B cell (primary cell): ENCODE results near the gene ZNF469. TPM values are rescaled to one million over a fixed set of nuclear protein-coding genes. Genes with fewer than 3 reads are reported as not detected.

Experiments used
- ATAC-seq: fragments of 200-7000 bp; cut with Tn5 transposase; one replicate; pipeline ENCODE4 v1.10.0; 2021; ENCODE audit warnings: low read depth, mild to moderate bottlenecking, moderate number of reproducible peaks, moderate library complexity
- CTCF ChIA-PET: fragments of 350-600 bp; sonication (Branson Sonifier 250); formaldehyde crosslinking; loops from one replicate; lab custom pipeline; 2021; ENCODE audit warnings: antibody characterized with exemption, inconsistent platforms; lab: Charles Lee
- POLR2A ChIA-PET: fragments of 350-600 bp; sonication (Branson Sonifier 250); formaldehyde crosslinking; loops from one replicate; lab custom pipeline; 2021; ENCODE audit warnings: antibody characterized with exemption; lab: Charles Lee
- DNase-seq: peaks from one replicate; pipeline ENCODE4 v3.0.0; 2013
- H2AFZ ChIP-seq: 2 replicates; pipeline ENCODE4 v1.6.1; 2012; ENCODE audit warnings: mild to moderate bottlenecking, low read depth, low read length; ENCODE audit not compliant: insufficient read depth, poor library complexity, severe bottlenecking
- H3K27ac ChIP-seq, 2 donors: 1 replicate in 1 of 2; 2 replicates in 1 of 2; pipeline ENCODE4 v1.5.1; 2012 to 2013; ENCODE audit warnings: low read length in 2 of 2, mild to moderate bottlenecking in 2 of 2, moderate library complexity in 1 of 2
- H3K27me3 ChIP-seq, 4 experiments: fragments of 200-600 bp in 1 of 4; sonication (generic) in 1 of 4; replicated peaks in 1 of 4; 1 replicate in 2 of 4; 2 replicates in 2 of 4; pipeline versions ENCODE4 v1.6.1 to v1.7.0; 2013 to 2016; ENCODE audit warnings: low read length in 3 of 4, mild to moderate bottlenecking in 2 of 4, mixed read lengths in 1 of 4, moderate library complexity in 1 of 4; ENCODE audit not compliant: insufficient read depth in 4 of 4, control insufficient read depth in 3 of 4; ENCODE audit errors: control extremely low read depth in 1 of 4
- H3K36me3 ChIP-seq, 2 experiments: replicated peaks in 1 of 2; 1 replicate in 1 of 2; 2 replicates in 1 of 2; pipeline versions ENCODE4 v1.6.1 to v1.7.1; 2013; ENCODE audit warnings: low read length in 1 of 2; ENCODE audit not compliant: insufficient read depth in 2 of 2, control insufficient read depth in 1 of 2; ENCODE audit errors: control extremely low read depth in 1 of 2, extremely low read depth in 1 of 2
- H3K4me1 ChIP-seq, 2 donors: fragments of 200-600 bp in 1 of 2; sonication (generic) in 1 of 2; 1 replicate in 1 of 2; 2 replicates in 1 of 2; pipeline versions ENCODE4 v1.5.1 to v1.6.1; 2013 to 2017; ENCODE audit warnings: low read length in 2 of 2; ENCODE audit not compliant: control insufficient read depth in 2 of 2, insufficient read depth in 2 of 2
- H3K4me2 ChIP-seq: replicated peaks from 2 replicates; pipeline ENCODE3; 2012; ENCODE audit warnings: mild to moderate bottlenecking, low read depth, low read length; ENCODE audit not compliant: poor library complexity, severe bottlenecking
- H3K4me3 ChIP-seq, 5 experiments: fragments of 200-600 bp in 1 of 5; sonication (generic) in 1 of 5; 1 replicate in 3 of 5; 2 replicates in 2 of 5; pipeline versions ENCODE4 v1.5.1 to v1.7.0; 2011 to 2016; ENCODE audit warnings: low read length in 4 of 5, mild to moderate bottlenecking in 4 of 5, low read depth in 2 of 5, control low read depth in 1 of 5, moderate library complexity in 1 of 5; ENCODE audit not compliant: insufficient read depth in 1 of 5; ENCODE audit errors: control extremely low read depth in 1 of 5, extremely low read depth in 1 of 5
- H3K79me2 ChIP-seq: fragments of 200-600 bp; sonication (generic); one replicate; pipeline ENCODE4 v1.6.0; 2016; ENCODE audit warnings: low read length; ENCODE audit not compliant: control insufficient read depth, insufficient read depth
- H3K9ac ChIP-seq: fragments of 200-600 bp; sonication (generic); 2 replicates; pipeline ENCODE4 v1.6.1; 2017; ENCODE audit warnings: mild to moderate bottlenecking, low read length, moderate library complexity
- H3K9me3 ChIP-seq, 3 donors: one replicate each; pipeline versions ENCODE4 v1.6.1 to v1.7.1; 2013; ENCODE audit warnings: low read length in 2 of 3; ENCODE audit not compliant: control insufficient read depth in 2 of 3, insufficient read depth in 1 of 3; ENCODE audit errors: control extremely low read depth in 1 of 3
- H4K20me1 ChIP-seq: 2 replicates; pipeline ENCODE4 v1.6.0; 2012; ENCODE audit warnings: mild to moderate bottlenecking, low read length; ENCODE audit not compliant: insufficient read depth, control insufficient read depth, poor library complexity, severe bottlenecking
- H3K27ac Mint-ChIP-seq: one replicate; pipeline ENCODE4 v1.8.0; 2021; ENCODE audit warnings: mixed read lengths
- H3K27me3 Mint-ChIP-seq: one replicate; pipeline ENCODE4 v1.8.0; 2021; ENCODE audit warnings: mixed read lengths
- H3K4me1 Mint-ChIP-seq: one replicate; pipeline ENCODE4 v1.8.0; 2021; ENCODE audit warnings: mixed read lengths
- H3K4me3 Mint-ChIP-seq: one replicate; pipeline ENCODE4 v1.8.0; 2021; ENCODE audit warnings: mixed read lengths
- H3K9me3 Mint-ChIP-seq: one replicate; pipeline ENCODE4 v1.8.0; 2022; ENCODE audit warnings: mixed read lengths; ENCODE audit not compliant: insufficient read depth
- EZH2 ChIP-seq: IDR thresholded peaks from 2 replicates; pipeline ENCODE4 v1.6.1; 2012; ENCODE audit warnings: borderline replicate concordance, low read depth, mild to moderate bottlenecking, moderate library complexity, low read length; ENCODE audit not compliant: insufficient read depth, poor library complexity, severe bottlenecking
- WGBS: methylation state at CpG from one replicate; pipeline ENCODE4 v1.1.5; 2013; ENCODE audit warnings: missing lambda C conversion rate; ENCODE audit not compliant: insufficient coverage; 5-methylcytosine and 5-hydroxymethylcytosine counted together
- intact Hi-C: fragments of 100-400 bp; cut with micrococcal nuclease; formaldehyde crosslinking; loops from one replicate; pipeline ENCODE4 v1.10.0; 2022
- polyA plus RNA-seq: library from polyadenylated mRNA; depleted of rRNA; stranded (reverse); fragments of >200 nt; gene quantifications from 2 replicates; pipeline ENCODE4 v1.2.3, GENCODE V29; 2012
- total RNA-seq, 2 donors: library from RNA; stranded (reverse); fragments of 120-200 nt in 1 of 2; gene quantifications; 1 replicate in 1 of 2; 2 replicates in 1 of 2; pipeline versions ENCODE4 v1.2.3 to v1.2.4, GENCODE V29; 2013 to 2022
- TF ChIP-seq, protein P1 (sequence below): fragments of 200-600 bp; IDR thresholded peaks from one replicate; pipeline ENCODE4 v1.8.0; 2022; ENCODE audit warnings: antibody characterized with exemption, mild to moderate bottlenecking

ZNF469 gene
- total and polyA plus RNA-seq, 2 donors (not counting 1 experiment from before 2014, with no cell fraction given): 0.25 to 5.9 TPM

DNA sequence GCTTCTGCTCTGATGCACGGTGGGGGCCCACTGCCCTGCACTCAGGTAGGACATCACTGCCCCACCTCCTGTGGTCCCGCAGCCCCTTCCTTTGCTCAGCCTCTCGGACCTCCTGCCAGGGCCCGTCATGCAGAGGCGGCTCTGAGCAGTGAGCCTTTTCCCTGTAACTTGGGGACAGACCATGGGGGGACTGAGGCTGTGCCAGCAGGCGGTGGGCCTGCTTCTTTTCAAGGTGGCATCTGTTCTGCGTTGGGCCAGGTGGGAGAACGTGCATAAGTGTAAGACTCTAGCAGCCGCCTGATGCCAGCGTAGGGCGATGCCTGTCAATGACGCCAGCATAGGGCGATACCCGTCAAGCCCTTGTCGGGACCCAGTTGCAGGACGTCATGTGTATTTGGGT is 40.3 kb upstream of the ZNF469 start:
- Histone ChIP-seq H3K9ac (no peak overlapping the region), H3K9me3 (peaks cover 0 to 21% (median 0%) of the 10 kb centered on the region in 3 donors), H3K79me2 (no peaks in the 10 kb centered on the region), H3K4me1 (peaks cover 0 to 1% of the 10 kb centered on the region in 2 donors), H2AFZ (no peak overlapping the region), H4K20me1 (no peaks in the 10 kb centered on the region), H3K4me3 (no peak overlapping the region), H3K27me3 (no peaks in the 10 kb centered on the region), H3K36me3 (no peaks in the 10 kb centered on the region), H3K27ac (no peak overlapping the region), H3K4me2 (no peak overlapping the region)
- ChIA-PET CTCF (no interaction called here), POLR2A (no interaction called here)
- Mint-ChIP-seq H3K27me3 (peaks cover 6% of the 10 kb centered on the region), H3K4me1 (peaks cover 4% of the 10 kb centered on the region), H3K9me3 (no peaks in the 10 kb centered on the region), H3K4me3 (no peak overlapping the region), H3K27ac (no peak overlapping the region)
- 89% methylated on average over 16 of the region's 16 CpGs for WGBS
- DNase-seq (no peak), ATAC-seq (no peak)
- no peak for TF ChIP-seq EZH2
- TF ChIP-seq, protein P1, sequence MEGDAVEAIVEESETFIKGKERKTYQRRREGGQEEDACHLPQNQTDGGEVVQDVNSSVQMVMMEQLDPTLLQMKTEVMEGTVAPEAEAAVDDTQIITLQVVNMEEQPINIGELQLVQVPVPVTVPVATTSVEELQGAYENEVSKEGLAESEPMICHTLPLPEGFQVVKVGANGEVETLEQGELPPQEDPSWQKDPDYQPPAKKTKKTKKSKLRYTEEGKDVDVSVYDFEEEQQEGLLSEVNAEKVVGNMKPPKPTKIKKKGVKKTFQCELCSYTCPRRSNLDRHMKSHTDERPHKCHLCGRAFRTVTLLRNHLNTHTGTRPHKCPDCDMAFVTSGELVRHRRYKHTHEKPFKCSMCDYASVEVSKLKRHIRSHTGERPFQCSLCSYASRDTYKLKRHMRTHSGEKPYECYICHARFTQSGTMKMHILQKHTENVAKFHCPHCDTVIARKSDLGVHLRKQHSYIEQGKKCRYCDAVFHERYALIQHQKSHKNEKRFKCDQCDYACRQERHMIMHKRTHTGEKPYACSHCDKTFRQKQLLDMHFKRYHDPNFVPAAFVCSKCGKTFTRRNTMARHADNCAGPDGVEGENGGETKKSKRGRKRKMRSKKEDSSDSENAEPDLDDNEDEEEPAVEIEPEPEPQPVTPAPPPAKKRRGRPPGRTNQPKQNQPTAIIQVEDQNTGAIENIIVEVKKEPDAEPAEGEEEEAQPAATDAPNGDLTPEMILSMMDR: no peak
- intact Hi-C loops: no loop called here

DNA sequence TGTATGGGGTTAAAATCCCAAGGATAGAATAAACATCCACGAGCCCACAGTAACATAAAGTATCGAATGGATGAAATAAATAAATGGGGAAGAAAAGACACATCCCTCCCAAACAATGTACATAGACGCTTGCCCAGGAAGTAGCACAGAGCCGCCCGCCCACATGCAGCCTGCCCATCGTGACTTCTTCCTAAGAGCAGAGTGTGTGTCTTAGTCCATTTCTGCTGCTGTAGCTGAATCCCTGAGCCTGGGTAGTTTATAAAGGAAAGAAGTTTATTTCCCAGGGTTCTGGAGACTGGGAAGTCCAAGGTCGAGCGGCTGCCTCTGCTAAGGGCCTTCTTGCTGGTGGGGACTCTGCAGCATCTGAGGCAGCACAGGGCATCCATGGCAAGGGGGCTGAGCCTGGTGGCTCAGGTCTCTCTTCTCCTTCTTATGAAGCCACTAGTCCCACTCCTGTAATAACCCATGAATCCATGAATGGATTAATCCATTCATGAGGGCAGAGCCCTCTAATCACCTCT is 39.4 kb upstream of the ZNF469 start:
- no peak overlapping the region for H3K4me3 ChIP-seq
- H3K79me2 ChIP-seq: no peaks in the 10 kb centered on the region
- no peak overlapping the region for H3K27ac Mint-ChIP-seq
- H3K27me3 ChIP-seq: no peaks in the 10 kb centered on the region
- ATAC-seq: no peak
- peaks cover 0 to 9% of the 10 kb centered on the region in 2 donors for H3K4me1 ChIP-seq
- H3K9me3 Mint-ChIP-seq: no peaks in the 10 kb centered on the region
- intact Hi-C loops: no loop called here
- WGBS: 83% methylated on average over 3 of the region's 8 CpGs
- TF ChIP-seq, protein P1: no peak
- no peak overlapping the region for H3K4me2 ChIP-seq
- H3K9ac ChIP-seq: no peak overlapping the region
- H3K36me3 ChIP-seq: no peaks in the 10 kb centered on the region
- peaks cover 12% of the 10 kb centered on the region for H3K4me1 Mint-ChIP-seq
- H3K4me3 Mint-ChIP-seq: no peak overlapping the region
- ChIA-PET CTCF (no interaction called here), POLR2A (no interaction called here)
- H3K27ac ChIP-seq: no peak overlapping the region
- no peak overlapping the region for H2AFZ ChIP-seq
- peaks cover 6% of the 10 kb centered on the region for H3K27me3 Mint-ChIP-seq
- H4K20me1 ChIP-seq: no peaks in the 10 kb centered on the region
- peaks cover 0 to 21% (median 0%) of the 10 kb centered on the region in 3 donors for H3K9me3 ChIP-seq
- DNase-seq: no peak
